Pancreas (tissue), 10 donors: ENCODE results near the gene IL20RA. TPM values are rescaled to one million over a fixed set of nuclear protein-coding genes. Genes with fewer than 3 reads are reported as not detected.
A peak's percentile ranks its signal among the peaks of the same experiment; 100 is the strongest.

Experiments
- ATAC-seq, 4 donors: fragments of 200-7000 bp; cut with Tn5 transposase; one replicate each; pipeline versions ENCODE4 v1.8.0 to v1.9.1; 2020; ENCODE audit warnings: mild to moderate bottlenecking in 4 of 4, moderate library complexity in 4 of 4
- DNase-seq, 6 donors: peaks; one replicate each; pipeline ENCODE4 v3.0.0-alpha.2; 2020
- FAIRE-seq: peaks from 2 replicates; lab custom pipeline; 2012; peaks lifted over from hg19 to GRCh38; lab: Jason Lieb, UNC
- H3K27ac ChIP-seq, 4 donors: fragments of 200-600 bp; sonication (generic); 1 replicate in 3 of 4; 2 replicates in 1 of 4; pipeline versions ENCODE4 v1.5.0 to v1.8.0; 2020
- H3K27me3 ChIP-seq, 4 donors: fragments of 200-600 bp; one replicate each; pipeline ENCODE4 v1.8.0; 2021
- H3K36me3 ChIP-seq, 3 donors: fragments of 200-600 bp; sonication (generic) in 1 of 3; one replicate each; pipeline versions ENCODE4 v1.5.0 to v1.8.0; 2020 to 2021
- H3K4me1 ChIP-seq, 3 donors: fragments of 200-600 bp; one replicate each; pipeline ENCODE4 v1.8.0; 2021
- H3K4me3 ChIP-seq, 4 donors: fragments of 200-600 bp; sonication (generic) in 2 of 4; one replicate each; pipeline versions ENCODE4 v1.5.0 to v1.8.0; 2020 to 2021
- H3K9me3 ChIP-seq, 4 donors: fragments of 200-600 bp; one replicate each; pipeline ENCODE4 v1.8.0; 2021
- WGBS, 2 donors: extraction: QIAGEN DNeasy Blood & Tissue Kit; methylation state at CpG; one replicate each; pipeline ENCODE4 v1.1.7; 2013; 5-methylcytosine and 5-hydroxymethylcytosine counted together
- intact Hi-C, 3 donors: fragments of 100-400 bp; cut with DNase I; formaldehyde crosslinking; loops; one replicate each; pipeline versions ENCODE4 v1.11.1 to v1.14.2; 2022
- polyA plus RNA-seq, 2 donors: library from polyadenylated mRNA; stranded (reverse); fragments of 200-250 nt; gene quantifications; one replicate each; pipeline ENCODE4 v1.2.3, GENCODE V29; 2013
- total RNA-seq, 6 donors: library from RNA; stranded (reverse); fragmentation: NEBNext Ultra II Directional in 4 of 6; extraction: Animal tissue kit (Norgen Biotek cat#: 25700) in 4 of 6; gene quantifications; one replicate each; pipeline versions ENCODE4 v1.2.1 to v1.2.4, GENCODE V29; 2021 to 2023
- TF ChIP-seq, protein P1 (sequence below), 4 donors: fragments of 200-600 bp; sonication (generic) in 3 of 4; IDR thresholded peaks; one replicate each; pipeline versions ENCODE4 v1.5.0 to v1.8.0; 2021; ENCODE audit warnings: antibody characterized with exemption in 4 of 4
- donor health status: healthy with polysubstance abuse.
- donor health status: DM: no; HTN: no; CAD: no; lungs with moderate emphysema.
- donor health status: DM: no; HTN: no; CAD: no.
- donor health status: control.
- donor health status: control.
- donor health status: Bipolar disorder and iron deficiency.
- donor health status: DM: yes; HTN: yes; CAD: no.
- donor health status: DM: no; HTN: no; CAD: no.
- donor health status: DM: no; HTN: no; CAD: no.
- donor health status: DM: yes; HTN: yes; CAD: no.

IL20RA gene
- total and polyA plus RNA-seq, 8 donors: 5.5 to 22.2 (median 9.0) TPM

- Histone ChIP-seq H3K4me1 (no peaks in the 10 kb centered on the region), H3K4me3 (no peak overlapping the region), H3K9me3 (no peaks in the 10 kb centered on the region), H3K27me3 (no peaks in the 10 kb centered on the region), H3K27ac (no peak overlapping the region), H3K36me3 (no peaks in the 10 kb centered on the region)
- ATAC-seq (no peak), DNase-seq (no peak), FAIRE-seq (no peak)
- TF ChIP-seq, protein P1, sequence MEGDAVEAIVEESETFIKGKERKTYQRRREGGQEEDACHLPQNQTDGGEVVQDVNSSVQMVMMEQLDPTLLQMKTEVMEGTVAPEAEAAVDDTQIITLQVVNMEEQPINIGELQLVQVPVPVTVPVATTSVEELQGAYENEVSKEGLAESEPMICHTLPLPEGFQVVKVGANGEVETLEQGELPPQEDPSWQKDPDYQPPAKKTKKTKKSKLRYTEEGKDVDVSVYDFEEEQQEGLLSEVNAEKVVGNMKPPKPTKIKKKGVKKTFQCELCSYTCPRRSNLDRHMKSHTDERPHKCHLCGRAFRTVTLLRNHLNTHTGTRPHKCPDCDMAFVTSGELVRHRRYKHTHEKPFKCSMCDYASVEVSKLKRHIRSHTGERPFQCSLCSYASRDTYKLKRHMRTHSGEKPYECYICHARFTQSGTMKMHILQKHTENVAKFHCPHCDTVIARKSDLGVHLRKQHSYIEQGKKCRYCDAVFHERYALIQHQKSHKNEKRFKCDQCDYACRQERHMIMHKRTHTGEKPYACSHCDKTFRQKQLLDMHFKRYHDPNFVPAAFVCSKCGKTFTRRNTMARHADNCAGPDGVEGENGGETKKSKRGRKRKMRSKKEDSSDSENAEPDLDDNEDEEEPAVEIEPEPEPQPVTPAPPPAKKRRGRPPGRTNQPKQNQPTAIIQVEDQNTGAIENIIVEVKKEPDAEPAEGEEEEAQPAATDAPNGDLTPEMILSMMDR (IDR thresholded peaks at IDR 0.05): no peak
- WGBS, 2 donors: 89 to 92% methylated on average over 6 of the region's 6 CpGs
- intact Hi-C loops: no loop called here
These were observed 73.2 kb downstream of the IL20RA start for GRCh38 chr6:136971609-136972008.

GRCh38 chr6:136969930-136970329 is 74.8 kb downstream of the IL20RA start:
- H3K4me1 ChIP-seq: no peaks in the 10 kb centered on the region
- peak in 2 of 4 donors; percentile 53 to 60 for ATAC-seq
- TF ChIP-seq, protein P1 (IDR thresholded peaks at IDR 0.05): no peak
- H3K9me3 ChIP-seq: no peaks in the 10 kb centered on the region
- WGBS, 2 donors: 90 to 99% methylated on average over 4 of the region's 4 CpGs
- intact Hi-C loops: no loop called here
- no peaks in the 10 kb centered on the region for H3K36me3 ChIP-seq
- no peak overlapping the region for H3K27ac ChIP-seq
- H3K4me3 ChIP-seq: no peak overlapping the region
- no peaks in the 10 kb centered on the region for H3K27me3 ChIP-seq
- FAIRE-seq: no peak
- no peak for DNase-seq

DNA sequence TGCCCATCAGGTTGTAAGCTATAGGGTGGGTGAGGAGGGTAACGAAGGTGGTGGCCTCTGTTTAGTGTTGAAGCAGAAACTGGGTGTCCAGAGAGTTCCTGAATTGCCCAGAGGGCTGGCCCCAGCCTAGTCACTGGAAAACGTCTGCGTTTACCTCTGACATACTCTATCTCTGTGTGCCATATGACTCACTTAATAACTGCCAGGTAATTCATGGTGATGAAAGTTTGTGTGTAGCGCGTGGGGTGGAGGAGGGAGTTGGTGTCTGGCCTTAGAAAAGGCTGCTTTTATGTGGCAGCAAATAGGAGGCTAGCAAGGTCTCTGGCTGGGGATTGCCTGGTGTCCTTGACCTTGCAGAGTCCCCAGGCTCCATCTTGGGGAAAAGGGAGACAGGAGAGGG is 75.3 kb downstream of the IL20RA start:
- ATAC-seq: peak in 3 of 4 donors; percentile 20 to 53 (median 42)
- TF ChIP-seq, protein P1 (IDR thresholded peaks at IDR 0.05): no peak
- Histone ChIP-seq H3K27ac (no peak overlapping the region), H3K9me3 (no peaks in the 10 kb centered on the region), H3K36me3 (no peaks in the 10 kb centered on the region), H3K4me3 (no peak overlapping the region), H3K4me1 (no peaks in the 10 kb centered on the region), H3K27me3 (no peaks in the 10 kb centered on the region)
- WGBS, 2 donors: 70 to 82% methylated on average over 5 of the region's 5 CpGs
- FAIRE-seq: no peak
- DNase-seq: no peak
- intact Hi-C loops: no loop called here

DNA sequence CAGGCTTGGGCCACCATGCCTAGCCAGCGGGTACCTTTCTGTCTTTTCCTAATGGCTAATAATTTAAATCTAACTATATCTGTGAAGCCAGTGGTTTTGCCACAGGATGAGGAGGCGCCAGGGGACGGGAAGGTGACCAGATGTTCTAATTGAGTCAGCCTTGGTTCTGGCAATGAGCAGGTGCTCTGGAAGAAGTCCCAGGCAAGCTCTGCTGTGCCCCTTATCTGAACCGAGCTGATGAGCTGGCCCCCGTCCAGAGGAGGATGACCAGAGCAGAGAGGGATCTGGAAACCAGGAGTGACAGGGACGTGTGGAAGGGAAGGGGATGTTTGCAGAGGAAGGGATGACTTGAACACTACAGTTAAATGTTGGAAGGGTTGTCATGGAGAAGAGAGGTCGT is 75.9 kb downstream of the IL20RA start:
- Histone ChIP-seq H3K27ac (no peak overlapping the region), H3K27me3 (no peaks in the 10 kb centered on the region), H3K9me3 (no peaks in the 10 kb centered on the region), H3K4me3 (no peak overlapping the region), H3K4me1 (no peaks in the 10 kb centered on the region), H3K36me3 (no peaks in the 10 kb centered on the region)
- no peak for FAIRE-seq
- TF ChIP-seq, protein P1 (IDR thresholded peaks at IDR 0.05): no peak
- DNase-seq: peak in 4 of 6 donors; percentile 17 to 46 (median 28)
- 37 to 39% methylated on average over 7 of the region's 7 CpGs for WGBS, 2 donors
- peak; percentile 39 to 62 (median 45) for ATAC-seq
- intact Hi-C loops: no loop called here

GRCh38 chr6:136967876-136968752 is 76.7 kb downstream of the IL20RA start:
- Histone ChIP-seq H3K9me3 (no peaks in the 10 kb centered on the region), H3K4me1 (no peaks in the 10 kb centered on the region), H3K4me3 (no peak overlapping the region), H3K27ac (no peak overlapping the region), H3K27me3 (no peaks in the 10 kb centered on the region), H3K36me3 (no peaks in the 10 kb centered on the region)
- intact Hi-C loops: no loop called here
- FAIRE-seq: no peak
- DNase-seq: peak in 5 of 6 donors; percentile 59 to 80 (median 67)
- peak; percentile 84 to 98 (median 90) for ATAC-seq
- 48 to 51% methylated on average over 19 of the region's 19 CpGs for WGBS, 2 donors
- TF ChIP-seq, protein P1 (IDR thresholded peaks at IDR 0.05): peak; percentile 31 to 63 (median 55)
